DND-41 (cell line): ENCODE results near the gene ZNF14.

Source experiments
- ATAC-seq: fragments of 200-7000 bp; cut with Tn5 transposase; 3 replicates; pipeline ENCODE4 v1.9.1; 2021; ENCODE audit warnings: low read depth; ENCODE audit not compliant: insufficient read depth
- DNase-seq: peaks from one replicate; pipeline ENCODE4 v3.0.0-alpha.2; 2020
- H2AFZ ChIP-seq: 2 replicates; pipeline ENCODE4 v1.6.0; 2012; ENCODE audit warnings: low read depth, low read length
- H3K27ac ChIP-seq: 2 replicates; pipeline ENCODE4 v1.5.1; 2012; ENCODE audit warnings: low read length, inconsistent platforms
- H3K27me3 ChIP-seq: fragments of 200-600 bp; sonication (generic); 2 replicates; pipeline ENCODE4 v1.6.0; 2012; ENCODE audit warnings: low read length, mild to moderate bottlenecking, inconsistent platforms; ENCODE audit not compliant: insufficient read depth, poor library complexity
- H3K36me3 ChIP-seq: 2 replicates; pipeline ENCODE4 v1.5.1; 2012; ENCODE audit warnings: low read length, inconsistent platforms; ENCODE audit not compliant: insufficient read depth
- H3K4me1 ChIP-seq: 2 replicates; pipeline ENCODE4 v1.5.1; 2012; ENCODE audit warnings: mild to moderate bottlenecking, low read length; ENCODE audit not compliant: insufficient read depth
- H3K4me2 ChIP-seq: 2 replicates; pipeline ENCODE4 v1.6.0; 2012; ENCODE audit warnings: mild to moderate bottlenecking, moderate library complexity, low read length, inconsistent platforms; ENCODE audit not compliant: insufficient read depth
- H3K4me3 ChIP-seq, 2 experiments: fragments of 200-600 bp in 1 of 2; shearing (Covaris generic) in 1 of 2; 2 replicates each; pipeline ENCODE4 v1.5.1; 2012 to 2016; ENCODE audit warnings: inconsistent platforms in 2 of 2, low read length in 2 of 2, mild to moderate bottlenecking in 2 of 2, low read depth in 1 of 2, moderate library complexity in 1 of 2
- H3K79me2 ChIP-seq: 2 replicates; pipeline ENCODE4 v1.6.0; 2012; ENCODE audit warnings: low read length, inconsistent platforms; ENCODE audit not compliant: insufficient read depth
- H3K9ac ChIP-seq: 2 replicates; pipeline ENCODE4 v1.6.0; 2012; ENCODE audit warnings: low read depth, mild to moderate bottlenecking, inconsistent platforms, low read length, moderate library complexity
- H3K9me3 ChIP-seq: 2 replicates; pipeline ENCODE4 v1.5.1; 2012; ENCODE audit warnings: low read length, moderate library complexity, mild to moderate bottlenecking, inconsistent platforms; ENCODE audit not compliant: insufficient read depth, severe bottlenecking
- H4K20me1 ChIP-seq: 2 replicates; pipeline ENCODE4 v1.6.0; 2012; ENCODE audit warnings: low read length; ENCODE audit not compliant: insufficient read depth
- EZH2 ChIP-seq: IDR thresholded peaks from 3 replicates; pipeline ENCODE4 v1.6.1; 2012; ENCODE audit warnings: borderline replicate concordance, low read depth, mild to moderate bottlenecking, moderate library complexity, low read length, inconsistent platforms; ENCODE audit not compliant: severe bottlenecking
- TF ChIP-seq, protein P1 (sequence below): IDR thresholded peaks from 2 replicates; pipeline ENCODE4 v1.5.1; 2012; ENCODE audit warnings: borderline replicate concordance, low read length, moderate library complexity, mild to moderate bottlenecking; ENCODE audit not compliant: poor library complexity, severe bottlenecking; ENCODE audit errors: extremely low read depth

ZNF14 gene

DNA sequence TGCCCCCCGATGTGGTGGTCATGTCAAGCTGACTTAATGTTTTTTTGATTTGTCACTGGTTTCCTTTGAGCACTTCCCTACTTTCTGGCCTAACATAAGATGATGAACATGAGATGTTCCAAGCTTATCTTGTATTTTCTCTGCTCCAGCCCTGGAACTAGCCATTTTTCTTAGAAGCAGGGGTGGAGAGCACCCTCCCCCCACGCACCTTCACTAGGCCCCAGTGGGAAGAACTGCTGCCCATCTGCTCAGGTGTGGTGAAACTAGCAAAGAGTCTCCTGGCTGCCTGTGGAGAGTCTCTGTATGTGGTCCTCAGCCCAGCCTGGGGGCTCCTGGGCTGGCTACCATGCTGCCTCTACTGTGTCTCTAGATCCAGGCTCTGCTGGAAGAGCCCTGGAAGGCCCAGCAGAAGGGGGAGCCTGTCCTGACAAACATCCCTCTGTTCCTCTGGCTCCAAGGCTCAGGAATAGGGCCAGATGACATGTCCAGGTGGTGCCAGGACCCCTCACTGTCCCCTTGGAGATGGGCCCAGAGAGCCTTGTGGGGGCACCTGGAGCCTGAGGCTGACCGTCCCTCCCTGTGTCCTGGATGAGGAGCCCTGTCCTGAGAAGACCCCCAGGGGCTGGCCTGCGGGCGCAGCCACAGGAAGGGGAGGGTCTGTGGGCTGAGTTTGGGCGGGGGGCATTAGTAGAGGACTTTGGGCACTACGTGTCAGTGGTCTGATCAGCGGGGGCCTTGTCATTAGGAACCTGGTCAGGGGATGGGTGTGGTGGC lies 4.8 kb upstream of the ZNF14 start:
- no peak for TF ChIP-seq EZH2
- TF ChIP-seq, protein P1, sequence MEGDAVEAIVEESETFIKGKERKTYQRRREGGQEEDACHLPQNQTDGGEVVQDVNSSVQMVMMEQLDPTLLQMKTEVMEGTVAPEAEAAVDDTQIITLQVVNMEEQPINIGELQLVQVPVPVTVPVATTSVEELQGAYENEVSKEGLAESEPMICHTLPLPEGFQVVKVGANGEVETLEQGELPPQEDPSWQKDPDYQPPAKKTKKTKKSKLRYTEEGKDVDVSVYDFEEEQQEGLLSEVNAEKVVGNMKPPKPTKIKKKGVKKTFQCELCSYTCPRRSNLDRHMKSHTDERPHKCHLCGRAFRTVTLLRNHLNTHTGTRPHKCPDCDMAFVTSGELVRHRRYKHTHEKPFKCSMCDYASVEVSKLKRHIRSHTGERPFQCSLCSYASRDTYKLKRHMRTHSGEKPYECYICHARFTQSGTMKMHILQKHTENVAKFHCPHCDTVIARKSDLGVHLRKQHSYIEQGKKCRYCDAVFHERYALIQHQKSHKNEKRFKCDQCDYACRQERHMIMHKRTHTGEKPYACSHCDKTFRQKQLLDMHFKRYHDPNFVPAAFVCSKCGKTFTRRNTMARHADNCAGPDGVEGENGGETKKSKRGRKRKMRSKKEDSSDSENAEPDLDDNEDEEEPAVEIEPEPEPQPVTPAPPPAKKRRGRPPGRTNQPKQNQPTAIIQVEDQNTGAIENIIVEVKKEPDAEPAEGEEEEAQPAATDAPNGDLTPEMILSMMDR: no peak
- no peaks in the 10 kb centered on the region for H3K9me3 ChIP-seq
- DNase-seq (no peak), ATAC-seq (no peak)
- H3K4me1 ChIP-seq: peaks cover 4% of the 10 kb centered on the region
- no peak overlapping the region for H3K4me3 ChIP-seq
- no peaks in the 10 kb centered on the region for H4K20me1 ChIP-seq
- H3K79me2 ChIP-seq: peaks cover 2% of the 10 kb centered on the region
- H3K9ac ChIP-seq: no peak overlapping the region
- H3K36me3 ChIP-seq: no peaks in the 10 kb centered on the region
- no peak overlapping the region for H2AFZ ChIP-seq
- no peak overlapping the region for H3K4me2 ChIP-seq
- H3K27ac ChIP-seq: no peak overlapping the region
- H3K27me3 ChIP-seq: no peaks in the 10 kb centered on the region

DNA sequence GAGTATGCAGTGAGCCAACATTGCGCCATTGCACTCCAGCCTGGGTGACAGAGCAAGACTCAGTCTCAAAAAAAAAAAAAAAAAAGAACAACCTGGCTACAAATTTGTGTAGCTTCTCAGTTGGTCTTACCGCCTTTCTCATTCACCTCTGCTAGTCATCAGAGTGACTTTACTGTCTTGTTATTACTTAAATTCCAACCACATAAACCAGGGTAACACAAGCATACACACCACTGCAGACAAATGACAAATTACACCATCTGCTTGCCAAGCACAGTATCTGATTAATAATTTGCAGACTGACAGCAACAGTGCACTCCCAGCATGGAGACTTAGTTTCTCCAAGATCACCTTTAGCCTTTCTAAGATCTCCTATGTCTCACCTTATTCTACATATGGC lies 11.0 kb downstream of the ZNF14 start:
- Histone ChIP-seq H3K9ac (no peak overlapping the region), H3K4me3 (no peak overlapping the region), H2AFZ (no peak overlapping the region), H3K9me3 (peaks cover 61% of the 10 kb centered on the region), H3K4me2 (no peak overlapping the region), H3K27ac (no peak overlapping the region), H4K20me1 (no peaks in the 10 kb centered on the region), H3K27me3 (no peaks in the 10 kb centered on the region), H3K4me1 (no peaks in the 10 kb centered on the region), H3K36me3 (peaks cover 35% of the 10 kb centered on the region), H3K79me2 (peaks cover 70% of the 10 kb centered on the region)
- no peak for ATAC-seq
- TF ChIP-seq, protein P1: no peak
- TF ChIP-seq EZH2: no peak
- DNase-seq: no peak

DNA sequence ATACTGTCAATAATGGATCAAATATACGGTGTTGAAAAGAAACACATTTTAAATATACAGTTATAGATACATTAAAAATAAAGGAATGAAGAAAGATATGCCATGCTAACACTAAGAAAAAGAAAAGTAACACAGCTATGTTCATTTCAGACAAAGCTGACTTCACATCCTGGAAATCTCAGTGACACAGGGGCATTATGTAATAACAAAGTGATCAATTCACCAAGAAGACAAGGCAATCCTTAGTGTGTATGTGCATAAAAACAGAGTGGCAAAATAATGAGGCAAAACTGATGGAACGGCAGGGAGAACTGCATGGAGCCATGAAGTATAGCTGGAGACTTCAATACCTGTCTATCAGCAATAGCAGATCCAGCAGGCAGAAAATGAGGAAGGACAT lies 13.1 kb downstream of the ZNF14 start:
- Histone ChIP-seq H3K79me2 (peaks cover 77% of the 10 kb centered on the region), H3K27me3 (no peaks in the 10 kb centered on the region), H3K9ac (no peak overlapping the region), H3K9me3 (peaks cover 66% of the 10 kb centered on the region), H4K20me1 (no peaks in the 10 kb centered on the region), H2AFZ (no peak overlapping the region), H3K27ac (no peak overlapping the region), H3K4me2 (no peak overlapping the region), H3K4me3 (no peak overlapping the region), H3K4me1 (no peaks in the 10 kb centered on the region), H3K36me3 (peaks cover 51% of the 10 kb centered on the region)
- ATAC-seq: peak; percentile 48; the same call in 1 of the 3 replicates
- TF ChIP-seq, protein P1: no peak
- TF ChIP-seq EZH2: no peak
- no peak for DNase-seq
